ENCODE measurements around the gene CYP21A2.

GRCh38 chr6:32082935-32083334 is 44.7 kb downstream of the CYP21A2 start:
- TF ChIP-seq POLR2A (IDR thresholded peaks at IDR 0.05; ENCODE audit: low read depth, low read length): no peak
- TF ChIP-seq TAF1 (IDR thresholded peaks at IDR 0.05; ENCODE audit: low read depth, low read length): no peak
- TF ChIP-seq POU2F2 (IDR thresholded peaks at IDR 0.05; ENCODE audit: low read depth, low read length): no peak
- TF ChIP-seq POLR2AphosphoS5 (IDR thresholded peaks at IDR 0.05; ENCODE audit: low read depth, low read length): no peak
- no peak for TF ChIP-seq SPI1 (IDR thresholded peaks at IDR 0.05; ENCODE audit: low read depth, low read length)
- no peak for TF ChIP-seq PAX5 (IDR thresholded peaks at IDR 0.05; ENCODE audit: insufficient read depth, low read length, severe bottlenecking)

Measured in GM12891 (cell line).